Tibial nerve (tissue), 4 donors: Measurements from ENCODE around the gene ARAP3. TPM values are rescaled to one million over a fixed set of nuclear protein-coding genes. Genes with fewer than 3 reads are reported as not detected.

Experiments
- DNase-seq, 2 donors: peaks; one replicate each; pipeline ENCODE4 v3.0.0-alpha.2; 2019; ENCODE audit warnings: low spot score in 2 of 2
- H3K27ac ChIP-seq, 4 donors: fragments of 200-600 bp; sonication (generic) in 3 of 4; one replicate each; pipeline ENCODE4 v1.5.1; 2017 to 2019; ENCODE audit warnings: mild to moderate bottlenecking in 1 of 4
- H3K27me3 ChIP-seq, 2 donors: fragments of 200-600 bp; sonication (generic) in 1 of 2; one replicate each; pipeline versions ENCODE4 v1.5.1 to v1.6.0; 2017 to 2019
- H3K36me3 ChIP-seq, 3 donors: fragments of 200-600 bp; sonication (generic); one replicate each; pipeline ENCODE4 v1.5.1; 2018 to 2019
- H3K4me1 ChIP-seq, 4 donors: fragments of 200-600 bp; sonication (generic) in 3 of 4; one replicate each; pipeline ENCODE4 v1.5.1; 2017 to 2019
- H3K4me3 ChIP-seq, 4 donors: fragments of 200-600 bp; sonication (generic) in 3 of 4; one replicate each; pipeline ENCODE4 v1.5.1; 2017 to 2019; ENCODE audit warnings: mild to moderate bottlenecking in 1 of 4, moderate library complexity in 1 of 4
- H3K9me3 ChIP-seq, 4 donors: fragments of 200-600 bp; sonication (generic) in 3 of 4; one replicate each; pipeline ENCODE4 v1.5.1; 2017 to 2019
- EP300 ChIP-seq, 2 donors: sonication (generic); formaldehyde crosslinking; IDR thresholded peaks; one replicate each; pipeline ENCODE4 v1.6.1; 2017; ENCODE audit warnings: antibody characterized with exemption in 2 of 2, mild to moderate bottlenecking in 1 of 2
- POLR2A ChIP-seq, 2 donors: fragments of 450-650 bp; IDR thresholded peaks; one replicate each; pipeline ENCODE4 v1.6.1; 2017; ENCODE audit warnings: antibody characterized with exemption in 2 of 2, mild to moderate bottlenecking in 2 of 2, moderate library complexity in 2 of 2
- WGBS, 2 donors: methylation state at CpG; one replicate each; pipeline ENCODE4 v1.1.5; 2018; 5-methylcytosine and 5-hydroxymethylcytosine counted together
- total RNA-seq, 4 donors: library from RNA; depleted of rRNA; stranded (reverse); fragments of >200 nt; gene quantifications; one replicate each; pipeline ENCODE4 v1.1.0, GENCODE V29; 2016
- TF ChIP-seq, protein P1 (sequence below), 5 experiments: fragments of 200-600 bp in 3 of 5; fragments of 450-650 bp in 2 of 5; sonication (generic) in 3 of 5; IDR thresholded peaks; one replicate each; pipeline ENCODE4 v1.5.1; 2016 to 2019; ENCODE audit warnings: antibody characterized with exemption in 5 of 5, mild to moderate bottlenecking in 3 of 5, moderate library complexity in 2 of 5

The ARAP3 gene
- total RNA-seq, 4 donors from 2014 or later, result 4.4 to 11.8 (median 9.4) TPM

DNA sequence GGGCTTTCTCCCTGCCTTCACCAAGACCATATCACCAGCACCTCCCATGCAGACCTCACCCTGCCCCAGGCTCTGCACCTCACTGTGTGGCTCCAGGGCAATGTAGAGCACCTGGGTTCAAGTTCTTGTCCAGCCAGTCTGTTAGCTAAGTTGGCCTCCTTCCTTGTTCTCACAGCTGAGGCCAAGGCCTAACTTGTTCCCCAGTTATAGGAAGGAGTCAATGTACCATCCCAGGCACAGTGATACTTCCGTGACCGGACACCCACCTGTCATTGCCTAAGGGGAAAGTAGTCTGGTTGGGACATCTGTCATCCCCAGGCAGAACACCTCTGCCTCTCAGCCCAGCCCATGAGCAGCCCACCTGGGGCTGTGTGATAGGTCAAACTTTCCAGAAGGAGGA lies 14.4 kb upstream of the ARAP3 start:
- Histone ChIP-seq H3K9me3 (no peaks in the 10 kb centered on the region), H3K27me3 (peaks cover 0 to 42% of the 10 kb centered on the region in 2 donors), H3K4me1 (peaks cover 0 to 33% (median 8%) of the 10 kb centered on the region in 4 donors), H3K27ac (no peak overlapping the region), H3K36me3 (no peaks in the 10 kb centered on the region), H3K4me3 (no peak overlapping the region)
- no peak for DNase-seq
- 83 to 96% methylated on average over 2 of the region's 2 CpGs for WGBS, 2 donors
- TF ChIP-seq, protein P1, sequence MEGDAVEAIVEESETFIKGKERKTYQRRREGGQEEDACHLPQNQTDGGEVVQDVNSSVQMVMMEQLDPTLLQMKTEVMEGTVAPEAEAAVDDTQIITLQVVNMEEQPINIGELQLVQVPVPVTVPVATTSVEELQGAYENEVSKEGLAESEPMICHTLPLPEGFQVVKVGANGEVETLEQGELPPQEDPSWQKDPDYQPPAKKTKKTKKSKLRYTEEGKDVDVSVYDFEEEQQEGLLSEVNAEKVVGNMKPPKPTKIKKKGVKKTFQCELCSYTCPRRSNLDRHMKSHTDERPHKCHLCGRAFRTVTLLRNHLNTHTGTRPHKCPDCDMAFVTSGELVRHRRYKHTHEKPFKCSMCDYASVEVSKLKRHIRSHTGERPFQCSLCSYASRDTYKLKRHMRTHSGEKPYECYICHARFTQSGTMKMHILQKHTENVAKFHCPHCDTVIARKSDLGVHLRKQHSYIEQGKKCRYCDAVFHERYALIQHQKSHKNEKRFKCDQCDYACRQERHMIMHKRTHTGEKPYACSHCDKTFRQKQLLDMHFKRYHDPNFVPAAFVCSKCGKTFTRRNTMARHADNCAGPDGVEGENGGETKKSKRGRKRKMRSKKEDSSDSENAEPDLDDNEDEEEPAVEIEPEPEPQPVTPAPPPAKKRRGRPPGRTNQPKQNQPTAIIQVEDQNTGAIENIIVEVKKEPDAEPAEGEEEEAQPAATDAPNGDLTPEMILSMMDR (IDR thresholded peaks at IDR 0.05), result no peak

DNA sequence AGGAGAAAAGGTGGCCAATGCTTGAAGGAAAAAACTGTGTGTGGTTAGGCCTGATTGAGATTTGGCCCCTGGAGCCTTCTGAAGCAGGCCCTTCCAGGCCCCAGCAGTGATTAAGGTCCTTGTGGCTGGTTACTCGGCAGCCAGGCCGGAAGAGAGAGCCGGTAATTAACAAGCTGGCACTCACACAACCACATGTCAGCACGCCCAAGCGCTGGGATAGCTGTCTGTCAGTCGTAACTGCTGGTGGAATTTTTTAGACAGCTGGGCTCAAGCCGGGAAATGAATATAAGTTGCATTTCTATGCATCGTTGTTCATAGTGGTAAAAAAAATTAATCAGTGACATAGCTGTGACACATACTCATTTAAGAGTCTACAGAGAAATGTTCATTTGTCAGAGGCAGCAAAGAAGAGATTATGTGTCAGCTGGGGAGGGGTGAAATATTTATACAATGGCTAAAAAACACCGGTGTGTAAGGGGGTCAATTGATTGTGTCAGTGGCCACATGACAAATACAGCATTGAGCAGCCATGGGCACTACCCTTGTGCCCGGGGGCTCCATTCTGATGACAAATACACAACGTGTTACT lies 13.7 kb upstream of the ARAP3 start:
- no peaks in the 10 kb centered on the region for H3K9me3 ChIP-seq
- H3K27me3 ChIP-seq, result peaks cover 0 to 38% of the 10 kb centered on the region in 2 donors
- H3K4me1 ChIP-seq, result peaks cover 0 to 29% (median 7%) of the 10 kb centered on the region in 4 donors
- H3K36me3 ChIP-seq, result no peaks in the 10 kb centered on the region
- peak overlapping the region in 2 of 4 donors; percentile 34 to 42 for H3K27ac ChIP-seq
- 38 to 49% methylated on average over 10 to 11 of the region's 11 CpGs for WGBS, 2 donors
- H3K4me3 ChIP-seq, result no peak overlapping the region
- no peak for TF ChIP-seq POLR2A (IDR thresholded peaks at IDR 0.05)
- TF ChIP-seq, protein P1 (IDR thresholded peaks at IDR 0.05), result no peak
- TF ChIP-seq EP300 (IDR thresholded peaks at IDR 0.05), result no peak
- no peak for DNase-seq

- Histone ChIP-seq H3K4me3 (no peak overlapping the region), H3K9me3 (no peaks in the 10 kb centered on the region), H3K36me3 (no peaks in the 10 kb centered on the region), H3K27me3 (peaks cover 0 to 34% of the 10 kb centered on the region in 2 donors), H3K27ac (peak overlapping the region in 1 of 4 donors; percentile 42), H3K4me1 (peaks cover 0 to 29% (median 7%) of the 10 kb centered on the region in 4 donors)
- 74 to 90% methylated on average over 5 of the region's 5 CpGs for WGBS, 2 donors
- no peak for DNase-seq
- TF ChIP-seq POLR2A (IDR thresholded peaks at IDR 0.05) (no peak), EP300 (IDR thresholded peaks at IDR 0.05) (no peak)
- TF ChIP-seq, protein P1 (IDR thresholded peaks at IDR 0.05), result no peak
Observed at GRCh38 chr5:141694479-141694878, 12.4 kb upstream of the ARAP3 start.

GRCh38 chr5:141692919-141693725 lies 11.1 kb upstream of the ARAP3 start:
- TF ChIP-seq, protein P1 (IDR thresholded peaks at IDR 0.05), result no peak
- TF ChIP-seq POLR2A (IDR thresholded peaks at IDR 0.05), result no peak
- no peak for TF ChIP-seq EP300 (IDR thresholded peaks at IDR 0.05)
- Histone ChIP-seq H3K4me1 (peaks cover 0 to 29% (median 7%) of the 10 kb centered on the region in 4 donors), H3K27me3 (peaks cover 0 to 21% of the 10 kb centered on the region in 2 donors), H3K27ac (peak overlapping the region in 1 of 4 donors; percentile 74), H3K9me3 (no peaks in the 10 kb centered on the region), H3K36me3 (no peaks in the 10 kb centered on the region), H3K4me3 (no peak overlapping the region)
- no peak for DNase-seq
- WGBS, 2 donors, result 57% methylated on average over 24 to 25 of the region's 25 CpGs

GRCh38 chr5:141692533-141692888 lies 10.5 kb upstream of the ARAP3 start:
- WGBS, 2 donors, result 24 to 28% methylated on average over 5 of the region's 5 CpGs
- H3K9me3 ChIP-seq, result no peaks in the 10 kb centered on the region
- peaks cover 0 to 29% (median 7%) of the 10 kb centered on the region in 4 donors for H3K4me1 ChIP-seq
- peak overlapping the region in 1 of 4 donors; percentile 74 for H3K27ac ChIP-seq
- peaks cover 0 to 15% of the 10 kb centered on the region in 2 donors for H3K27me3 ChIP-seq
- TF ChIP-seq POLR2A (IDR thresholded peaks at IDR 0.05) (no peak), EP300 (IDR thresholded peaks at IDR 0.05) (no peak)
- TF ChIP-seq, protein P1 (IDR thresholded peaks at IDR 0.05), result no peak
- no peak for DNase-seq
- H3K4me3 ChIP-seq, result peak overlapping the region in 2 of 4 donors; percentile 26 to 35
- no peaks in the 10 kb centered on the region for H3K36me3 ChIP-seq
